ENCODE data around the gene TPD52L1. TPM values are rescaled to one million over a fixed set of nuclear protein-coding genes. Genes with fewer than 3 reads are reported as not detected.

The TPD52L1 gene
- total RNA-seq, 1 donor from 2014 or later = 188 TPM

DNA sequence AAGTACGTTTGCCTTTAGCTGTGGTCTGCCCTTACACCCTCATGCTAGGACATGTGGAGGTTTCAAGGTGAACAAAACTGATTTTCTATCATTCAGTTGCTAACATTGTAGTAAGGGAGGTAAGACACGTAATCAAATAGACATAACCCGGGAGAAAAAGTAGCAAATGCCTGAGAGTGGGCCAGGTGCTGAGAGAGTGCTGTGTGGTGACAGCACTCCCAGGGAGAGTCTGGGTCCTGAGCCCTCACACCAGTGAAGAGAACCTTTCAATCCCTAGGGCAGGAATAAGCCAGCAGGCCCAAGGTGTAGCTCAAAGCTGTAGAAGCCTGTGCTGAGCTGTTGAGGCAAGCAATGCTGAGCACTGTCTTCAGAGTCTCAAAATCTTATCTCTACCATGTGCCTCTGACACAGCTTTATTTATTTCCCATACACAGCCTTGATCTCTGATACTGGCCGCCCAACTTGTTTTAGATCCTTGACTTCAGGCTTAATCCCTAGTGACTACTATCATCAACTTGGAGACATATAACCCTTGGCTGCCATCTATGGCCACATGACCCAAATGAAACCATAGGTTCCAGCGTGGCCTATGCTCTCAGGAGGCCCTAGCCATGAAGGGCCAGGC, 55.2 kb downstream of the TPD52L1 start:
- no peak for DNase-seq (ENCODE audit: low read depth)

- no peak for DNase-seq (ENCODE audit: low read depth)
Measured at GRCh38 chr6:125210667-125211066, 57.1 kb downstream of the TPD52L1 start.

GRCh38 chr6:125211352-125211751, 57.8 kb downstream of the TPD52L1 start:
- DNase-seq (ENCODE audit: low read depth) = no peak

GRCh38 chr6:125212377-125212776, 58.8 kb downstream of the TPD52L1 start:
- DNase-seq (ENCODE audit: low read depth) = no peak

GRCh38 chr6:125213939-125214338, 60.4 kb downstream of the TPD52L1 start:
- no peak for DNase-seq (ENCODE audit: low read depth)

DNA sequence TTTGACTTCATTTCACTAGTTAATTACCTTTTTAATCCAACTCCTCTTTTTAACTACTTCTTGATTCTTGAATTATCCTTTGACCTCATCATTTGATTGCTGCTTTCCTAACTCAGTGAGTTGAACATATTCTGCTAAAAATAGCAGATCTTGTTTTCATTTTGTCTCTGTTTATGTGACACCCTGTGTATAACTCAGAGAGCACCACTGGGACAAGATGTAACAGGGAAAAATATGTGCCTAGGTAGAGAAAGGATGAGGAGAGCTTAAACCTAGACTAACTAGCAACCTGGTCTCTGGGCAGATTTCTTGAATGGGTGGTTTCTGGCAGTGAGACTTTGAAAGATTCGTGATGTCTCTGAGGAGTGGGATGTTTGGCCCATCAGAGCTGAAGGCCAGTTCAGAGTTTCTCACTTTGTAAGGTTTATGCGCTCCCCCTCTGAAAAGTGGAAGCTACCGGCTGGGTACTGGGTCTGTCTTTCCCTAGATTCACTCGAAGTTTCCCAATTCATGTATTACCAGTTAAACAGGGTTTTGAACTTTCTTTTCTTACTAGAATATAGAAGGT, 61.8 kb downstream of the TPD52L1 start:
- no peak for DNase-seq (ENCODE audit: low read depth)

DNA sequence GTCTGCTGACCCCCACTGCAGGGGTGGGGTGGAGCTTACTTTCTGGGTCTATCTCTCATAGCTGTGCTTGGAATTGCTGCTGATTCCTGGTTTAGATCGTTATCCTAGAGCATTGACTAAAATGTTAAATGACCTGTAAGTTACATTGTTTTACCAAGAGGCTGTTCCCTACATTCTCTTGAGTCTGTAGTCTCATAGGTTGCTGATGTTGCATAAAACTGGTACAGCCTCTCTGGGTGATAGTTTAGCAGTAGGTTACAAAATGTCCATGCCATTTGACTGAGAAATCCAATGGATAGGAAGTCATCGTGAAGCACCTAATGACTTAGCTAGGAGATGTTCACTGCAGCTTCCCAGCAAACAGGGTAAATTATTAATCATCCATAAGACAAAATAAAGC, 62.4 kb downstream of the TPD52L1 start:
- no peak for DNase-seq (ENCODE audit: low read depth)

- DNase-seq (ENCODE audit: low read depth) = no peak
Measured at GRCh38 chr6:125217369-125217768, 63.8 kb downstream of the TPD52L1 start.

GRCh38 chr6:125217992-125218391, 64.4 kb downstream of the TPD52L1 start:
- no peak for DNase-seq (ENCODE audit: low read depth)

GRCh38 chr6:125219361-125219895, 65.9 kb downstream of the TPD52L1 start:
- DNase-seq (ENCODE audit: low read depth) = no peak

DNA sequence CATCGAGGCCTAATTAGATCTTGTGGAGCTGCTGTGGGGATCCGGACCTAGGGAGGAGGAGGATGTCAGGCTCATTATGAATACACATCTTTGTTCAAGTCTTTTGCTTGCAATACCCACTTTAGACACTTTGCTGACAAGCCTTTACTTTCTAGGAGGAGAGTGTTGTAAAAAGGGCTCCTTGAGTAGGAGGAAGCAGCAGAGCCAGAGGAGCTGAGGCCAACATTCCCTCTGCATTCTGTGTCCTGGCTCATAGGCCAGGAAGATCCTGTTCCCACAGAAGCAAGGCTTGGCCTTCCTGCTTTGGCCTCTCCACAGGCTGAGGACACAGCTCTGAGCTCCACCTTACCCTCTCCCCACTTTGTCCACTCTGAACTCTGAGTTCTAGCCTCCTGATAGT, 67.1 kb downstream of the TPD52L1 start:
- peak; percentile 32 for DNase-seq (ENCODE audit: low read depth)

DNA sequence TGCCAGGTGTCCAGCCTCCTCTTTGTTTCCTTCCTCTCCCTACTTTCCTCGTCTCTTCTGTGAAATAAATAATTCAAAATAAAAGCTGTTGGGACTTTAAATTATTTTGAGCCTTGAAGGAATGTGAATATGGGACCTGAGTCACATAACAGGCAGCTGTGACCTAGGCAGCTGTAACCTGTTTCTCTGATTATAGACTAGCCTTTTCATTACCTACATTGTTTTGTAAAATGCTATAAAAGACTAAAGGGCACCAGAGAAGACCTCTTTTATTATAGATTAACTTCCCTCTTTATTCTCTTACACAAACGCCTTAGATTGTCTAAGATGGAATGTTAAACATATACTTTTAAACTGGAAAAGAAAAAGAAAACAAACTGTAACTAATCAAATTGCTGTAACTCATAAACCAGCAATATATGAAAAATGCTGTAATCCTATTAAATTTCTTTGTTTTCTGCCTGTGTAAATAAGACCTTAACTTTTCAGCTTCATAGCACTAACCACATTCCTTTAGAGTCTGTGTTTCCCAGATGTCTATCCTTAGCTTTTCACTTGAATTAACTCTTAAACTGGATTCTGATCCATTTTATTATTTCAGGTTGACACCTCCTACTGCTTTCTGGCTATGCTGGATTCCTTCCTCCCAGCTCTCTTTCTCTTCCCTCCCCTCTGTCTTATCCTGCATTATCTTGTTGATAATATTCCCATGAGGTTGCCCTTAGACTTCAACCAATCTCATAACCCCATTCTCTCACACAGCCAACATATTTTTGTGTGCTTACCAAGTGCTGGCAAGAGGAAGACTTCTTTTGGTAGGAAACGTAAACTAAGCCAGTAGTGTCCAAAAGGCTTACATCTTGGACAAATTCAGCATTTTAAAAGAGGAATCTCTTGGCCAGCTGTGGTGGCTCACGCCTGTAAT, 69.2 kb downstream of the TPD52L1 start:
- peak; percentile 84 for DNase-seq (ENCODE audit: low read depth)

DNA sequence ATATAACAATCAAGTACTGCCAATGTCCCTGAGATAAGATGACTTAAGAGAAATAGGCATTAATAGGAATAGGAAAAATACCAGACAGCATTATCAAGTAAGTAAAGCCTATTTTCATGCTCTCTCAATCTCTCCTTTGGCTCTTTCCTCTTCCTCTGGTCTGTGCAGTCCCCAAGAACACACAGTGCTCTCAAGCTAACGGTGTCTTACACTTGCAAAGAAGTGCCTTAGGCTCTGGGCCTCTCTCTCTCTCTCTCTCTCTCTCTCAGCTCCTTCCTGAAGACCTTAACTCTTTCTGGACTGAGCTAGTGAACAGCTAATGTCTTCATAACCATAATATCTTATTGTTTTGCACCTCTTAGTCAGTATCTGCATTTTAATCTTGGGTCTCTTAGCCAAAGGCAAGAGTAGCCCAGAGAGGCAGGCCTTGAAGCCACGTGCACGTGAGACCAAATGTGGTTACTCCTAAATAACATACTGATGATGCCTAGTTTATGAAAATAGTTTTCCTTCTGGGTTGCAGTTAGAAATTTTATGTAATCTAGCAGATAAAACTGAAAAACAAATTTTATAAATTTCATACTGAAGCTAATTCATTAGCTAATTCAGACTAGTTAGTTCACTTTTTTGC, 70.8 kb downstream of the TPD52L1 start:
- DNase-seq (ENCODE audit: low read depth) = peak; percentile 19

DNA sequence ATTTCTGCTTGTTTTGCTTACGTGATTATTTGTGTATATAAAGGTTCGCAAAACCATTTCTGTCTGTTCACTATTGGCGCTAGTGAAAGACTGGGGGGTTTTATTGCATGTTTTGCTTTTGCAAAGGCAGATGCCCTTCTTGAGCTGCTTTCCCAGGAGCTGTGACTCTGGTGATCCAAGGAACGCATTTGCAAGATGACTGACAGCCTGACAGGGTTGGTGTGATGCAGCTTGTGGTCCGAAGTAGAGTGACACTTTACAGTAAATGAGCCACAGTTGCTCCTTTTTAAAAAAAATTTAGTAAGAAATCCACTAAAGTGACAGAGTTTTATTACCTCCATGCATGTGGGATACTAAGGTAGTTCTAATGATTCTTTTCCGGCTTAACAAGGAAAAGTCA, 73.7 kb downstream of the TPD52L1 start:
- DNase-seq (ENCODE audit: low read depth) = no peak

GRCh38 chr6:125228981-125229479, 75.5 kb downstream of the TPD52L1 start:
- no peak for DNase-seq (ENCODE audit: low read depth)

- no peak for DNase-seq (ENCODE audit: low read depth)
Measured at GRCh38 chr6:125230674-125231073, 77.1 kb downstream of the TPD52L1 start.

- DNase-seq (ENCODE audit: low read depth) = no peak
Measured at GRCh38 chr6:125231133-125231532, 77.6 kb downstream of the TPD52L1 start.

DNA sequence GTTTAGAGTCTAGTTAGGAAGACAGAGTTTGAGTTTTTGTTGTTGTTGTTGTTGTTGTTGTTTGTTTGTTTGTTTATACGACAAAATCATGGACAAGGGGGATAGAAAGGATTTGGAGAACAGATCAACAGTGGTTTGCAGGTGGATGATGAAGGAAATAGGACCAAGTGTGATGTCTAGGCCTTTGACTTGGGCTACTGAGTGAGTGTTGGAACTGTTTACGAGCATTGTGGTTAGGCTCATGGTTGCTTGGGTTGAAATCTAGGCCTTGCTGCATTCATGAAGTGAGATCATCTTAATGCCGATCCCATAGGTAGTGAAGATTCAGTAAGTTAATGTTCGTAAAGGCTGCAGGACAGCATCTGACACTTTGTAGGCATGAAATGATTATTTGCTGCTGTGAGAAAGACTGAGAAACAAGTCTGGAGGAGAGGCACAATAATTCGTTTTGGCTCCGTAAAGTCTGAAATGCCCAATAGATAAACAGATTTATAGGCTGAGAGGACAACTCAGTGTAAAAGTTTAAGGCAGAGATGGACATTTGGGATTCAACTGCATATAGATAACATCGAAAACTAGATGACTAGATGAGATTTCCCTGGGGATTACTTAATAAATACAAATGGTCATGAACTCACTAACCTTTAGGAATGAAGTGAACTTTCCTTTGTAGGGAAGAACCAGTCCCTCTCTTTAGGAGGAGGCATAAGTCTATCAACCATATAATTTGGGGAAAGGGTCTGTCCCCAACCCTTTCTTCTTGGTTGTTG, 78.2 kb downstream of the TPD52L1 start:
- no peak for DNase-seq (ENCODE audit: low read depth)

- DNase-seq (ENCODE audit: low read depth) = peak; percentile 61
Measured at GRCh38 chr6:125232466-125232865, 78.9 kb downstream of the TPD52L1 start.

DNA sequence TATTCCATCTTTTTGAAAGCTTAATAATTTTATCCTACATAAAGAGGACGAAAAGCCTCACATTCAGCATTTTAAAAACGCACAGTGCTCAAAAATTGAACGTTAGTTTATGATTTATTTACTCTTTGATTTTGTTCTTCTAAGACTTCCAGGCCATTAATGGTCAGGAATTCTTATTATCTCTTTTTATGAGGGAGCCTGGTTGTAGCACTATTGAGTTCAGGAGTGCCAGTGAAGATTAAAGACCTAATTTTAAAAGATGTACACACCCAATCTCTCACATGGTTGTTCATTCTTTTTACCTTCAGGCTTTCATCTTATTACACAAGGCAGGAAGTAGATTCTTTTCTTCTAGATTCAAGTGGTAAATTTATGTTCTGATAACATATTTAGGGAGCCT, 79.6 kb downstream of the TPD52L1 start:
- no peak for DNase-seq (ENCODE audit: low read depth)

Measured in renal cortical epithelial cell (primary cell).